Measurements from ENCODE around the gene PEX14. TPM values are rescaled to one million over a fixed set of nuclear protein-coding genes. Genes with fewer than 3 reads are reported as not detected.

PEX14 gene
- total and polyA plus RNA-seq, 2 donors = 8.8 to 16.1 TPM

- Histone ChIP-seq H3K27me3 (ENCODE audit: control insufficient read depth in 2 of 2, insufficient read depth in 1 of 2, low read length in 1 of 2) (no peaks in the 10 kb centered on the region), H3K4me1 (ENCODE audit: control insufficient read depth in 2 of 2, insufficient read depth in 2 of 2, low read length in 2 of 2) (peaks cover 24 to 72% of the 10 kb centered on the region in 2 donors), H3K4me3 (ENCODE audit: low read length in 2 of 2) (no peak overlapping the region), H3K9me3 (ENCODE audit: control insufficient read depth in 2 of 2, insufficient read depth in 1 of 2, low read length in 1 of 2) (no peaks in the 10 kb centered on the region), H3K36me3 (ENCODE audit: control insufficient read depth in 2 of 2, insufficient read depth in 2 of 2, low read length in 1 of 2) (no peaks in the 10 kb centered on the region), H3K27ac (ENCODE audit: low read depth in 1 of 2, low read length in 1 of 2) (peak overlapping the region; percentile 76 to 89)
- DNase-seq (ENCODE audit: low read depth in 6 of 9, low spot score in 9 of 9) = peak in 7 of 9 donors; percentile 37 to 88 (median 65)
- WGBS = 25% methylated on average over 12 of the region's 12 CpGs
These were observed 36.1 kb downstream of the PEX14 start for GRCh38 chr1:10510520-10511493.

DNA sequence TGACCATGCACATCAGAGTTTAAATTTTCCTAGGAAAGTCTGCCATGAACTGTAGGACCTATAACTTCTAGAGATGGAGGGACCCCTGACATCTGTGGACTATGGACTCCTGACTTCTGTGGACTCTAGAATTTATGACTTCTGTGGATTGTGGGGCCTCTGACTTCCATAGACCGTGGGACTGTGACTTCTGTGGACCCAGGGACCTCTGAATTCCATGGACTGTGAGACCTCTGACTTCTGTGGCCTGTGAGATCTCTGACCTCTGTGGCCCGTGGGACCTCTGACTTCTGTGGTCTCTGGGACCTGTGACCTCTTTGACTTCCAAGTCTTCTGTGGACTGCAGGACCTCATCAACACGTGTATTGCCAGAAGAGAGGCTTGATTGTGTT is 36.7 kb downstream of the PEX14 start:
- 48% methylated on average over 3 of the region's 3 CpGs for WGBS
- no peaks in the 10 kb centered on the region for H3K27me3 ChIP-seq (ENCODE audit: control insufficient read depth in 2 of 2, insufficient read depth in 1 of 2, low read length in 1 of 2)
- no peak for DNase-seq (ENCODE audit: low read depth in 6 of 9, low spot score in 9 of 9)
- H3K4me1 ChIP-seq (ENCODE audit: control insufficient read depth in 2 of 2, insufficient read depth in 2 of 2, low read length in 2 of 2) = peaks cover 28 to 76% of the 10 kb centered on the region in 2 donors
- peak overlapping the region; percentile 76 to 89 for H3K27ac ChIP-seq (ENCODE audit: low read depth in 1 of 2, low read length in 1 of 2)
- no peaks in the 10 kb centered on the region for H3K9me3 ChIP-seq (ENCODE audit: control insufficient read depth in 2 of 2, insufficient read depth in 1 of 2, low read length in 1 of 2)
- H3K36me3 ChIP-seq (ENCODE audit: control insufficient read depth in 2 of 2, insufficient read depth in 2 of 2, low read length in 1 of 2) = no peaks in the 10 kb centered on the region
- no peak overlapping the region for H3K4me3 ChIP-seq (ENCODE audit: low read length in 2 of 2)

- peaks cover 26 to 76% of the 10 kb centered on the region in 2 donors for H3K4me1 ChIP-seq (ENCODE audit: control insufficient read depth in 2 of 2, insufficient read depth in 2 of 2, low read length in 2 of 2)
- H3K36me3 ChIP-seq (ENCODE audit: control insufficient read depth in 2 of 2, insufficient read depth in 2 of 2, low read length in 1 of 2) = peaks cover 0 to 3% of the 10 kb centered on the region in 2 donors
- no peak overlapping the region for H3K27ac ChIP-seq (ENCODE audit: low read depth in 1 of 2, low read length in 1 of 2)
- WGBS = 85% methylated on average over 5 of the region's 5 CpGs
- no peak for DNase-seq (ENCODE audit: low read depth in 6 of 9, low spot score in 9 of 9)
- no peaks in the 10 kb centered on the region for H3K9me3 ChIP-seq (ENCODE audit: control insufficient read depth in 2 of 2, insufficient read depth in 1 of 2, low read length in 1 of 2)
- H3K27me3 ChIP-seq (ENCODE audit: control insufficient read depth in 2 of 2, insufficient read depth in 1 of 2, low read length in 1 of 2) = no peaks in the 10 kb centered on the region
- H3K4me3 ChIP-seq (ENCODE audit: low read length in 2 of 2) = no peak overlapping the region
These were observed 38.4 kb downstream of the PEX14 start for GRCh38 chr1:10513199-10513598.

GRCh38 chr1:10514490-10515235 is 39.9 kb downstream of the PEX14 start:
- peak in 2 of 9 donors; percentile 22 to 49 for DNase-seq (ENCODE audit: low read depth in 6 of 9, low spot score in 9 of 9)
- Histone ChIP-seq H3K36me3 (ENCODE audit: control insufficient read depth in 2 of 2, insufficient read depth in 2 of 2, low read length in 1 of 2) (peaks cover 0 to 3% of the 10 kb centered on the region in 2 donors), H3K9me3 (ENCODE audit: control insufficient read depth in 2 of 2, insufficient read depth in 1 of 2, low read length in 1 of 2) (no peaks in the 10 kb centered on the region), H3K27ac (ENCODE audit: low read depth in 1 of 2, low read length in 1 of 2) (no peak overlapping the region), H3K4me3 (ENCODE audit: low read length in 2 of 2) (no peak overlapping the region), H3K4me1 (ENCODE audit: control insufficient read depth in 2 of 2, insufficient read depth in 2 of 2, low read length in 2 of 2) (peaks cover 26 to 68% of the 10 kb centered on the region in 2 donors), H3K27me3 (ENCODE audit: control insufficient read depth in 2 of 2, insufficient read depth in 1 of 2, low read length in 1 of 2) (no peaks in the 10 kb centered on the region)
- WGBS = 81% methylated on average over 8 of the region's 8 CpGs

GRCh38 chr1:10515301-10515975 is 40.7 kb downstream of the PEX14 start:
- H3K27me3 ChIP-seq (ENCODE audit: control insufficient read depth in 2 of 2, insufficient read depth in 1 of 2, low read length in 1 of 2) = no peaks in the 10 kb centered on the region
- peak in 2 of 9 donors; percentile 28 to 41 for DNase-seq (ENCODE audit: low read depth in 6 of 9, low spot score in 9 of 9)
- no peaks in the 10 kb centered on the region for H3K9me3 ChIP-seq (ENCODE audit: control insufficient read depth in 2 of 2, insufficient read depth in 1 of 2, low read length in 1 of 2)

DNA sequence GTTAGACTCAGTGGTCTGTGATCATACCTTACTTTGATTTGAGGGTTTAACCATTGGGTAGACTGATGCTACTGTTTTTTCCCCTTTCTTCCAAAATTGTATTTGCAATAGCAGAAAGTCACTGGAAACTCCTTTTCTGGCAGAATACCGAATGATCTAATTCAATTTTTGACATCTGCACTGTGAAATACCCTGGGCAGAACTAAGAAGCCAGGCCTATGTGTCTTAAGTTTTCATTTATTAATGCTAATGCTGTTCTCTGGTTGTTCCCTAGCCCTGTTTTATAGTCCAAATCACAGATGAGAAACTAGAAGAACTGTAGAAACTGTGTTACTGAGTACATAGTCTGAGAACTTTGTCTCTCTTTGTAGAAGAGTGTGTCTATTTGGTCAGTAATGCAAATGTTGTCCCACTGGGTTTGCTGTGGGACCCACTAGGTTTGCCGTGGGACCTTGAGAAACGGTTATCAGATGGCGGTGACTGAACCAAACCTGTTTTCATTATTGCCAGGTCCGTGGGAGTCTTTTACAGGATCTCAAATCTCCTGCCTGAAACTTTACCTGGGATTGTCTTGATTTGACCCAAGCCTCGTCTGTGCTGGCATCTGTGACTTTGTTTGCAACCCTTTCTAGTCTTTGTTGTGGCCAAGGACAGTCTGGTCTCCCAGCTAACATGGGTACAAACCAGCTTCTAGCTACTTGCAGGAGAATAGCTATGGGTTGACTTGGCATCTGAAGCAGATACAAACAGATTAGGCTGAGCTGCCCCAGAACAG is 41.4 kb downstream of the PEX14 start:
- Histone ChIP-seq H3K27me3 (ENCODE audit: control insufficient read depth in 2 of 2, insufficient read depth in 1 of 2, low read length in 1 of 2) (no peaks in the 10 kb centered on the region), H3K9me3 (ENCODE audit: control insufficient read depth in 2 of 2, insufficient read depth in 1 of 2, low read length in 1 of 2) (no peaks in the 10 kb centered on the region), H3K27ac (ENCODE audit: low read depth in 1 of 2, low read length in 1 of 2) (no peak overlapping the region), H3K4me1 (ENCODE audit: control insufficient read depth in 2 of 2, insufficient read depth in 2 of 2, low read length in 2 of 2) (peaks cover 14 to 54% of the 10 kb centered on the region in 2 donors), H3K36me3 (ENCODE audit: control insufficient read depth in 2 of 2, insufficient read depth in 2 of 2, low read length in 1 of 2) (peaks cover 0 to 3% of the 10 kb centered on the region in 2 donors), H3K4me3 (ENCODE audit: low read length in 2 of 2) (no peak overlapping the region)
- WGBS = 84% methylated on average over 6 of the region's 6 CpGs
- DNase-seq (ENCODE audit: low read depth in 6 of 9, low spot score in 9 of 9) = no peak

More at GRCh38 chr1:10515301-10515975, 40.7 kb downstream of the PEX14 start:
- Histone ChIP-seq H3K4me3 (ENCODE audit: low read length in 2 of 2) (no peak overlapping the region), H3K4me1 (ENCODE audit: control insufficient read depth in 2 of 2, insufficient read depth in 2 of 2, low read length in 2 of 2) (peaks cover 20 to 60% of the 10 kb centered on the region in 2 donors), H3K27ac (ENCODE audit: low read depth in 1 of 2, low read length in 1 of 2) (peak overlapping the region in 1 of 2 donors; percentile 52), H3K36me3 (ENCODE audit: control insufficient read depth in 2 of 2, insufficient read depth in 2 of 2, low read length in 1 of 2) (peaks cover 0 to 3% of the 10 kb centered on the region in 2 donors)
- whole genome bisulfite sequencing = 56% methylated on average over 10 of the region's 10 CpGs

DNA sequence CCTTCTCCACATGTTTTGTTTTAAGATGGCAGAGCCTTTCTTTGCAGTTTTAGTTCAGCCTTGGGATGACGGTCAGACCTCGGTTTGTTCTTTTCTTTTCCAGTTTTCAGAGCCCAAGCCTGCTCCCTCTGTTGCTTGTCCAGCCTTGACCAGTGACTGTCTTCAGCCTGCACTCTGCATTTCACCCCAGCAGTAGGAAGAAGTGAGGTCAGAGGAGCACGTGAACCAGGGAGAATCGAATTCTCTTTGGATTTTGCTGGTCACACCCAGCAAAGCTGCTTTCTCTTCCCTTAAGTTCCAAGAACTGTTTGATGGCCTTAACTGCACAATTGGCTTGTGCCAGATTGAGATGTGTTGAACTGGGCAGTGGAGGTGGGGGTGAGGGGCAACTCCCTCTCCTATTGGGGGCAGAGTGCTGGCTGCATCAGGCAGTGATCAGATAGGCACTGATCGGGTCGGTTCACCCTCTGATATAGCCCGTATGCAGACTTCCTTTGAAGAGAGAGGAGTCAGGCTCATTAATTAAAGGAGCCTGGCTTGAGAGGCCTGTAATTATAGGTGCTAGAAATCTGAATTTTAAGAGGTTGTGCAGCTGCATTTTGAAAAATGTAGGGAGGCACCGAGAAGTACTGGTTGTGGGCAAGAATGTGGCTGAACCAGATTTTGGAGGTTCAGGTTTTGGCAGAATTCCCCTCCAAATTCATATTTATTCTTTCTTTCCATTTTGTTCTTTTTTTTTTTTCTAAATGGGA is 42.4 kb downstream of the PEX14 start:
- 94% methylated on average over 8 of the region's 8 CpGs for WGBS
- Histone ChIP-seq H3K4me3 (ENCODE audit: low read length in 2 of 2) (no peak overlapping the region), H3K27ac (ENCODE audit: low read depth in 1 of 2, low read length in 1 of 2) (no peak overlapping the region), H3K27me3 (ENCODE audit: control insufficient read depth in 2 of 2, insufficient read depth in 1 of 2, low read length in 1 of 2) (no peaks in the 10 kb centered on the region), H3K36me3 (ENCODE audit: control insufficient read depth in 2 of 2, insufficient read depth in 2 of 2, low read length in 1 of 2) (peaks cover 0 to 3% of the 10 kb centered on the region in 2 donors), H3K9me3 (ENCODE audit: control insufficient read depth in 2 of 2, insufficient read depth in 1 of 2, low read length in 1 of 2) (no peaks in the 10 kb centered on the region), H3K4me1 (ENCODE audit: control insufficient read depth in 2 of 2, insufficient read depth in 2 of 2, low read length in 2 of 2) (peaks cover 7 to 45% of the 10 kb centered on the region in 2 donors)
- no peak for DNase-seq (ENCODE audit: low read depth in 6 of 9, low spot score in 9 of 9)

DNA sequence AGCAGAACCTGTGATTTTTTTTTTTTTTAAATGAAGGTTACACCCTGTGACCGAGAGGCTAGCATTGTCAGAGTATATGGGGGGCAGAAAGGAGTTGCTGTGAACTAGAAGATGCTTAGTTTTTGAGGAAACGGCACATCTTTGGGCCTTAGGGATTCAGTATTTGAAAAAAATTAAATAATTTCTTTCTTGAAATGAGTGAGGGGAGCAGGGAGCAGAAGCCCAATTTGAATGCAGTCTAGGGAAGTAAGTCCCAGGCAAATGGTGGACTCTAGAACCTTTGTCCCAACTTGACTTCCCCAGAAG is 42.9 kb downstream of the PEX14 start:
- H3K36me3 ChIP-seq (ENCODE audit: control insufficient read depth in 2 of 2, insufficient read depth in 2 of 2, low read length in 1 of 2) = peaks cover 0 to 3% of the 10 kb centered on the region in 2 donors
- no peak for DNase-seq (ENCODE audit: low read depth in 6 of 9, low spot score in 9 of 9)
- peaks cover 7 to 39% of the 10 kb centered on the region in 2 donors for H3K4me1 ChIP-seq (ENCODE audit: control insufficient read depth in 2 of 2, insufficient read depth in 2 of 2, low read length in 2 of 2)
- no peaks in the 10 kb centered on the region for H3K27me3 ChIP-seq (ENCODE audit: control insufficient read depth in 2 of 2, insufficient read depth in 1 of 2, low read length in 1 of 2)
- H3K9me3 ChIP-seq (ENCODE audit: control insufficient read depth in 2 of 2, insufficient read depth in 1 of 2, low read length in 1 of 2) = no peaks in the 10 kb centered on the region
- no peak overlapping the region for H3K4me3 ChIP-seq (ENCODE audit: low read length in 2 of 2)
- 93% methylated on average over 2 of the region's 2 CpGs for WGBS
- H3K27ac ChIP-seq (ENCODE audit: low read depth in 1 of 2, low read length in 1 of 2) = no peak overlapping the region
